ENCODE measurements around the gene C7. TPM values are rescaled to one million over a fixed set of nuclear protein-coding genes. Genes with fewer than 3 reads are reported as not detected.
A peak's percentile ranks its signal among the peaks of the same experiment; 100 is the strongest.

The C7 gene
- total RNA-seq, 1 experiment from 2014 or later, result 11.7 TPM

- Histone ChIP-seq H3K27me3 (replicated peaks; ENCODE audit: insufficient read depth, low read depth, low read length, poor library complexity) (no peaks in the 10 kb centered on the region), H3K27ac (ENCODE audit: low read depth, low read length, poor library complexity, severe bottlenecking) (no peak overlapping the region), H3K4me1 (ENCODE audit: insufficient read depth, low read length, poor library complexity, severe bottlenecking) (no peaks in the 10 kb centered on the region), H3K4me3 (ENCODE audit: low read depth, low read length, poor library complexity, severe bottlenecking) (no peak overlapping the region), H3K36me3 (ENCODE audit: insufficient read depth, low read length, poor library complexity, severe bottlenecking) (no peaks in the 10 kb centered on the region), H3K9me3 (ENCODE audit: low read depth, low read length, poor library complexity, severe bottlenecking) (no peaks in the 10 kb centered on the region)
- ChIA-PET POLR2A (ENCODE audit: low non-redundant PET) (no interaction called here), CTCF (no interaction called here)
- no peak for DNase-seq (ENCODE audit: low spot score)
- TF ChIP-seq CTCF (conservative IDR thresholded peaks at IDR 0.05; ENCODE audit: low read depth, low read length) (no peak), EZH2 (IDR thresholded peaks at IDR 0.05; ENCODE audit: borderline replicate concordance, low read depth, low read length, poor library complexity, severe bottlenecking) (no peak)
- intact Hi-C loops (cut with micrococcal nuclease; ENCODE audit: unreplicated experiment), result no loop called here
- no TSS peak for BruUV-seq (replicated peaks)
Measured at GRCh38 chr5:40960037-40960436, 50.7 kb downstream of the C7 start.

- H3K36me3 ChIP-seq (ENCODE audit: insufficient read depth, low read length, poor library complexity, severe bottlenecking), result no peaks in the 10 kb centered on the region
- no peak for TF ChIP-seq EZH2 (IDR thresholded peaks at IDR 0.05; ENCODE audit: borderline replicate concordance, low read depth, low read length, poor library complexity, severe bottlenecking)
- TF ChIP-seq CTCF (conservative IDR thresholded peaks at IDR 0.05; ENCODE audit: low read depth, low read length), result peak; percentile 39
- no TSS peak for BruUV-seq (replicated peaks)
- H3K4me1 ChIP-seq (ENCODE audit: insufficient read depth, low read length, poor library complexity, severe bottlenecking), result no peaks in the 10 kb centered on the region
- ChIA-PET POLR2A (ENCODE audit: low non-redundant PET) (no interaction called here), CTCF (interaction anchor here (0.7 kb wide), 1 partner anchor 58 kb away, joined by 4 read pairs; no protein-coding TSS in a partner anchor)
- no peaks in the 10 kb centered on the region for H3K27me3 ChIP-seq (replicated peaks; ENCODE audit: insufficient read depth, low read depth, low read length, poor library complexity)
- H3K9me3 ChIP-seq (ENCODE audit: low read depth, low read length, poor library complexity, severe bottlenecking), result no peaks in the 10 kb centered on the region
- no peak for DNase-seq (ENCODE audit: low spot score)
- H3K4me3 ChIP-seq (ENCODE audit: low read depth, low read length, poor library complexity, severe bottlenecking), result no peak overlapping the region
- intact Hi-C loops (cut with micrococcal nuclease; ENCODE audit: unreplicated experiment), result no loop called here
- no peak overlapping the region for H3K27ac ChIP-seq (ENCODE audit: low read depth, low read length, poor library complexity, severe bottlenecking)
Measured at GRCh38 chr5:40962207-40962955, 53.1 kb downstream of the C7 start.

- TF ChIP-seq EZH2 (IDR thresholded peaks at IDR 0.05; ENCODE audit: borderline replicate concordance, low read depth, low read length, poor library complexity, severe bottlenecking), result no peak
- no peak for TF ChIP-seq CTCF (conservative IDR thresholded peaks at IDR 0.05; ENCODE audit: low read depth, low read length)
- CTCF ChIA-PET, result no interaction called here
- Histone ChIP-seq H3K4me3 (ENCODE audit: low read depth, low read length, poor library complexity, severe bottlenecking) (no peak overlapping the region), H3K36me3 (ENCODE audit: insufficient read depth, low read length, poor library complexity, severe bottlenecking) (no peaks in the 10 kb centered on the region), H3K27me3 (replicated peaks; ENCODE audit: insufficient read depth, low read depth, low read length, poor library complexity) (no peaks in the 10 kb centered on the region), H3K4me1 (ENCODE audit: insufficient read depth, low read length, poor library complexity, severe bottlenecking) (peaks cover 4% of the 10 kb centered on the region), H3K27ac (ENCODE audit: low read depth, low read length, poor library complexity, severe bottlenecking) (no peak overlapping the region), H3K9me3 (ENCODE audit: low read depth, low read length, poor library complexity, severe bottlenecking) (no peaks in the 10 kb centered on the region)
- intact Hi-C loops (cut with micrococcal nuclease; ENCODE audit: unreplicated experiment), result no loop called here
- POLR2A ChIA-PET (ENCODE audit: low non-redundant PET), result no interaction called here
- DNase-seq (ENCODE audit: low spot score), result no peak
- BruUV-seq (replicated peaks), result no TSS peak
Measured at GRCh38 chr5:40972434-40972833, 63.1 kb downstream of the C7 start.
